GM13976 (cell line): ENCODE data around the gene IQCE.

Experiments
- DNase-seq: peaks from one replicate; pipeline ENCODE4 v3.0.0; 2012; ENCODE audit warnings: low spot score
- CTCF ChIP-seq: IDR thresholded peaks from 2 replicates; pipeline ENCODE4 v1.5.1; 2012; ENCODE audit warnings: borderline replicate concordance, mild to moderate bottlenecking; ENCODE audit not compliant: insufficient read depth; ENCODE audit errors: extremely low read depth, missing control alignments, control extremely low read depth
- in situ Hi-C: fragments of 300-500 bp; cut with MboI; formaldehyde crosslinking; loops from one replicate; pipeline ENCODE4 v1.12.0; 2022; ENCODE audit warnings: low sequenced_read_pairs, mixed read lengths, inconsistent platforms; ENCODE audit not compliant: unreplicated experiment

Gene IQCE

GRCh38 chr7:2558629-2559282 lies at the start of gene IQCE:
Gene IQCE, plus strand, starts transcription at chr7:2558979. Its CDS starts 203 bp downstream, at chr7:2559182.
- in situ Hi-C loops = no loop called here
- TF ChIP-seq CTCF = no peak
- peak; percentile 94 for DNase-seq

- no peak for TF ChIP-seq CTCF
- DNase-seq = no peak
- in situ Hi-C loops = no loop called here
These were observed 49.4 kb upstream of the IQCE start for GRCh38 chr7:2509298-2509906.

- DNase-seq = no peak
- TF ChIP-seq CTCF = no peak
- in situ Hi-C loops = no loop called here
These were observed 48.5 kb upstream of the IQCE start for GRCh38 chr7:2510130-2510776.

GRCh38 chr7:2510909-2511768 lies 47.6 kb upstream of the IQCE start:
- TF ChIP-seq CTCF = no peak
- DNase-seq = peak; percentile 75
- in situ Hi-C loops = no loop called here

GRCh38 chr7:2511769-2512168 lies 47.0 kb upstream of the IQCE start:
- no peak for TF ChIP-seq CTCF
- in situ Hi-C loops = no loop called here
- no peak for DNase-seq

- peak; percentile 77 for DNase-seq
- no peak for TF ChIP-seq CTCF
- in situ Hi-C loops = no loop called here
These were observed 46.6 kb upstream of the IQCE start for GRCh38 chr7:2512179-2512661.
